Body of pancreas (tissue), 4 donors: ENCODE measurements around the gene SDE2. TPM values are rescaled to one million over a fixed set of nuclear protein-coding genes. Genes with fewer than 3 reads are reported as not detected.

Experiments used
- ATAC-seq: fragments of 150-250 bp; one replicate; pipeline ENCODE4 v1.9.1; 2016
- DNase-seq, 4 donors: peaks; one replicate each; pipeline ENCODE4 v3.0.0-alpha.2; 2019
- H3K27ac ChIP-seq, 4 donors: fragments of 200-600 bp; sonication (generic); 1 replicate in 3 of 4; 2 replicates in 1 of 4; pipeline versions ENCODE4 v1.5.1 to v1.6.1; 2016 to 2019; ENCODE audit warnings: mild to moderate bottlenecking in 1 of 4, mixed read lengths in 1 of 4, moderate library complexity in 1 of 4
- H3K27me3 ChIP-seq, 2 donors: fragments of 200-600 bp; sonication (generic); one replicate each; pipeline ENCODE4 v1.6.0; 2016; ENCODE audit warnings: mild to moderate bottlenecking in 1 of 2
- H3K36me3 ChIP-seq, 2 donors: fragments of 200-600 bp; sonication (generic); replicated peaks in 1 of 2; 2 replicates each; pipeline ENCODE4 v1.5.1; 2016; ENCODE audit warnings: low read depth in 2 of 2; ENCODE audit not compliant: insufficient read depth in 1 of 2
- H3K4me1 ChIP-seq: fragments of 200-600 bp; sonication (generic); one replicate; pipeline ENCODE4 v1.6.0; 2016
- H3K4me3 ChIP-seq, 2 donors: fragments of 200-600 bp; sonication (generic); 1 replicate in 1 of 2; 2 replicates in 1 of 2; pipeline ENCODE4 v1.5.1; 2016 to 2019
- H3K9me3 ChIP-seq, 3 donors: fragments of 200-600 bp; sonication (generic); 1 replicate in 2 of 3; 2 replicates in 1 of 3; pipeline ENCODE4 v1.5.1; 2016
- CTCF ChIP-seq, 7 experiments: fragments of 450-650 bp in 4 of 7; fragments of 200-600 bp in 3 of 7; sonication (generic) in 3 of 7; IDR thresholded peaks; one replicate each; pipeline ENCODE4 v1.5.1; 2016 to 2019; ENCODE audit warnings: antibody characterized with exemption in 7 of 7
- POLR2A ChIP-seq, 3 donors: fragments of 450-650 bp; IDR thresholded peaks; one replicate each; pipeline ENCODE4 v1.6.1; 2016; ENCODE audit warnings: antibody characterized with exemption in 3 of 3, mild to moderate bottlenecking in 2 of 3
- WGBS, 2 donors: methylation state at CpG; one replicate each; pipeline ENCODE4 v1.1.5; 2017; 5-methylcytosine and 5-hydroxymethylcytosine counted together
- intact Hi-C: fragments of 100-400 bp; cut with DNase I; formaldehyde crosslinking; loops from one replicate; pipeline ENCODE4 v1.15.1; 2023
- total RNA-seq, 2 donors: library from RNA; depleted of rRNA; stranded (reverse); fragments of >200 nt; gene quantifications; one replicate each; pipeline ENCODE4 v1.1.0, GENCODE V29; 2016

The SDE2 gene
- total RNA-seq, 2 donors from 2014 or later: 11.9 to 13.7 TPM

GRCh38 chr1:225990705-225991464, 8.3 kb downstream of the SDE2 start:
- H3K4me3 ChIP-seq: no peak overlapping the region
- TF ChIP-seq CTCF (IDR thresholded peaks at IDR 0.05): no peak
- TF ChIP-seq POLR2A (IDR thresholded peaks at IDR 0.05): no peak
- peaks cover 0 to 27% of the 10 kb centered on the region in 2 donors for H3K36me3 ChIP-seq
- DNase-seq (no peak), ATAC-seq (no peak)
- H3K9me3 ChIP-seq: no peaks in the 10 kb centered on the region
- intact Hi-C loops: no loop called here
- no peaks in the 10 kb centered on the region for H3K27me3 ChIP-seq
- H3K4me1 ChIP-seq: peaks cover 2% of the 10 kb centered on the region
- 77 to 78% methylated on average over 5 of the region's 5 CpGs for WGBS, 2 donors
- no peak overlapping the region for H3K27ac ChIP-seq

- H3K27ac ChIP-seq: no peak overlapping the region
- DNase-seq (no peak), ATAC-seq (peak; percentile 56)
- TF ChIP-seq CTCF (IDR thresholded peaks at IDR 0.05) (peak; percentile 43 to 76 (median 64)), POLR2A (IDR thresholded peaks at IDR 0.05) (no peak)
- H3K27me3 ChIP-seq: no peaks in the 10 kb centered on the region
- no peaks in the 10 kb centered on the region for H3K9me3 ChIP-seq
- H3K36me3 ChIP-seq: peaks cover 0 to 30% of the 10 kb centered on the region in 2 donors
- no peaks in the 10 kb centered on the region for H3K4me1 ChIP-seq
- intact Hi-C loops: no loop called here
- H3K4me3 ChIP-seq: no peak overlapping the region
- WGBS, 2 donors: 61 to 64% methylated on average over 7 of the region's 7 CpGs
Measured at GRCh38 chr1:225987491-225988316, 11.4 kb downstream of the SDE2 start.

- Histone ChIP-seq H3K36me3 (peaks cover 0 to 7% of the 10 kb centered on the region in 2 donors), H3K27me3 (no peaks in the 10 kb centered on the region), H3K27ac (peak overlapping the region in 1 of 4 donors; percentile 77), H3K4me3 (no peak overlapping the region), H3K9me3 (no peaks in the 10 kb centered on the region), H3K4me1 (peaks cover 37% of the 10 kb centered on the region)
- no peak for DNase-seq
- 92 to 98% methylated on average over 3 of the region's 3 CpGs for WGBS, 2 donors
- intact Hi-C loops: no loop called here
- TF ChIP-seq CTCF (IDR thresholded peaks at IDR 0.05) (no peak), POLR2A (IDR thresholded peaks at IDR 0.05) (no peak)
- ATAC-seq: no peak
Measured at GRCh38 chr1:225981714-225982113, 17.4 kb downstream of the SDE2 start.

GRCh38 chr1:225980005-225980836, 18.9 kb downstream of the SDE2 start:
- peak; percentile 79 for ATAC-seq
- H3K4me3 ChIP-seq: no peak overlapping the region
- H3K4me1 ChIP-seq: peaks cover 42% of the 10 kb centered on the region
- peak; percentile 78 to 91 (median 88) for DNase-seq
- no peaks in the 10 kb centered on the region for H3K9me3 ChIP-seq
- no peaks in the 10 kb centered on the region for H3K27me3 ChIP-seq
- TF ChIP-seq POLR2A (IDR thresholded peaks at IDR 0.05) (no peak), CTCF (IDR thresholded peaks at IDR 0.05) (no peak)
- WGBS, 2 donors: 27 to 39% methylated on average over 5 of the region's 5 CpGs
- peaks cover 0 to 5% of the 10 kb centered on the region in 2 donors for H3K36me3 ChIP-seq
- intact Hi-C loops: no loop called here
- peak overlapping the region; percentile 72 to 84 (median 74) for H3K27ac ChIP-seq
